HEK293T (cell line): ENCODE results near the gene PPM1H.

ENCODE experiments used
- CTCF ChIA-PET: fragments of 350-600 bp; formaldehyde crosslinking; extraction: SDS; loops from one replicate; lab custom pipeline; 2021; ENCODE audit warnings: antibody characterized with exemption, inconsistent platforms; lab: Yijun Ruan, JAX
- POLR2A ChIA-PET: fragments of 350-600 bp; formaldehyde crosslinking; extraction: SDS; loops from one replicate; lab custom pipeline; 2020; ENCODE audit warnings: antibody characterized with exemption, inconsistent platforms; lab: Yijun Ruan, JAX
- DNase-seq: peaks from one replicate; pipeline ENCODE4 v3.0.0; 2012; ENCODE audit warnings: mixed read lengths; ENCODE audit errors: extremely low spot score
- ARNT ChIP-seq: fragments of 450-650 bp; IDR thresholded peaks from 2 replicates; pipeline ENCODE4 v1.6.1; 2017; ENCODE audit warnings: mild to moderate bottlenecking
- BHLHE40 ChIP-seq: fragments of 450-650 bp; IDR thresholded peaks from 2 replicates; pipeline ENCODE4 v1.6.1; 2016; ENCODE audit warnings: mild to moderate bottlenecking, moderate library complexity, borderline replicate concordance
- CTBP1 ChIP-seq: fragments of 450-650 bp; IDR thresholded peaks from 2 replicates; pipeline ENCODE4 v1.6.1; 2016; ENCODE audit warnings: borderline replicate concordance
- ELF4 ChIP-seq: fragments of 450-650 bp; IDR thresholded peaks from 2 replicates; pipeline ENCODE4 v1.6.1; 2017; ENCODE audit warnings: antibody characterized with exemption
- FOXA1 ChIP-seq: fragments of 450-650 bp; IDR thresholded peaks from 2 replicates; pipeline ENCODE4 v1.6.1; 2016; ENCODE audit warnings: mild to moderate bottlenecking
- FOXK2 ChIP-seq: fragments of 450-650 bp; IDR thresholded peaks from 2 replicates; pipeline ENCODE4 v1.6.1; 2016; ENCODE audit warnings: mild to moderate bottlenecking
- FOXM1 ChIP-seq: fragments of 450-650 bp; IDR thresholded peaks from 2 replicates; pipeline ENCODE4 v1.6.1; 2017; ENCODE audit warnings: mild to moderate bottlenecking, borderline replicate concordance
- HDGF ChIP-seq: fragments of 450-650 bp; IDR thresholded peaks from 2 replicates; pipeline ENCODE4 v1.6.1; 2017; ENCODE audit warnings: antibody characterized with exemption, borderline replicate concordance
- L3MBTL2 ChIP-seq: fragments of 450-650 bp; conservative IDR thresholded peaks from 2 replicates; pipeline ENCODE4 v1.6.1; 2016; ENCODE audit warnings: mild to moderate bottlenecking
- LEF1 ChIP-seq: fragments of 450-650 bp; IDR thresholded peaks from 2 replicates; pipeline ENCODE4 v1.6.1; 2017; ENCODE audit warnings: mild to moderate bottlenecking, borderline replicate concordance
- NFRKB ChIP-seq: fragments of 450-650 bp; IDR thresholded peaks from 2 replicates; pipeline ENCODE4 v1.6.1; 2016; ENCODE audit warnings: mild to moderate bottlenecking, moderate library complexity
- SP1 ChIP-seq: fragments of 450-650 bp; IDR thresholded peaks from 2 replicates; pipeline ENCODE4 v1.6.1; 2017
- SUZ12 ChIP-seq: fragments of 450-650 bp; IDR thresholded peaks from 2 replicates; pipeline ENCODE4 v1.6.1; 2016; ENCODE audit warnings: mild to moderate bottlenecking
- TARDBP ChIP-seq: fragments of 450-650 bp; IDR thresholded peaks from 2 replicates; pipeline ENCODE4 v1.6.1; 2016
- ZNF384 ChIP-seq: fragments of 450-650 bp; IDR thresholded peaks from 2 replicates; pipeline ENCODE4 v1.6.1; 2016
- TF ChIP-seq, protein P1 (sequence below): fragments of 450-650 bp; IDR thresholded peaks from 2 replicates; pipeline ENCODE4 v1.6.1; 2016

The PPM1H gene

GRCh38 chr12:62720025-62720424, 214.9 kb downstream of the PPM1H start:
- TF ChIP-seq NFRKB, result no peak
- TF ChIP-seq ELF4, result no peak
- no peak for TF ChIP-seq ARNT
- no peak for TF ChIP-seq SUZ12
- no peak for TF ChIP-seq L3MBTL2
- no peak for TF ChIP-seq FOXA1
- TF ChIP-seq SP1, result no peak
- TF ChIP-seq LEF1, result no peak
- CTCF ChIA-PET, result interaction anchor here (0.7 to 1.4 kb wide), 2 partner anchors 16 to 143 kb away, joined by 3 read pairs; no protein-coding TSS in a partner anchor
- DNase-seq, result no peak
- POLR2A ChIA-PET, result no interaction called here

DNA sequence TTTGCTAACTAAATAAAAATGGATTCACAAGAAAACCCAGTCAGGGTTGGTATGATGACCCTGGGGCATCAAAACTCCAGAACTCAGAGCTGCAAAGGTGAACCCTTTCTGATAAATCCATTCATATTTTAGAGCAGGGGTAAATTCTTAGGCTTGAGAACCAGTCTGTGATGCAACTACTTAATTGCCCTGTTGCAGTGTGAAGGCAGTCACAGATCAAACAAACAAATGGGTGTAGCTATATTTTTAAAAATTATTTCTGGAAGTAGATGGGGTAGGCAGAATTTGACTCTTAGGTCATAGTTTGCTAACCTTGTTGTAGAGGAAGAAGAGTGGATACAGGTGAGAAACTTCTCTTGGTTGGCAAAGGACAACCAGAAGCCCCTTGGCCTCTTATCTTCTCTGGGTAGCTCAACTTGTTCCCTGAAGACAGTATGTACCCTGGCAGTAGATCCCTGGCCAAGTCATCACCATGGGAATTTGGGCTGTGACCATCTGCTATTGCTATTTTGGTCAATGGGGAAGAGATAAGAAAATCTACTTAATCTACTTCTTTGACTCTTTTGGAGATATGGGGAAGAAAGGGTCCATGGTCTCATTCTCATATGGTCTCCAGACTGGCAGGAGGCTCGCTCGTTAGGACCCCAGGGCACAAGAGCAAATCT, 216.1 kb downstream of the PPM1H start:
- CTCF ChIA-PET, result interaction anchor here (0.6 to 1.4 kb wide), 2 partner anchors 15 to 17 kb away, joined by 3 to 4 read pairs; no protein-coding TSS in a partner anchor
- no peak for TF ChIP-seq ZNF384
- no peak for TF ChIP-seq CTBP1
- no peak for TF ChIP-seq FOXM1
- TF ChIP-seq, protein P1, sequence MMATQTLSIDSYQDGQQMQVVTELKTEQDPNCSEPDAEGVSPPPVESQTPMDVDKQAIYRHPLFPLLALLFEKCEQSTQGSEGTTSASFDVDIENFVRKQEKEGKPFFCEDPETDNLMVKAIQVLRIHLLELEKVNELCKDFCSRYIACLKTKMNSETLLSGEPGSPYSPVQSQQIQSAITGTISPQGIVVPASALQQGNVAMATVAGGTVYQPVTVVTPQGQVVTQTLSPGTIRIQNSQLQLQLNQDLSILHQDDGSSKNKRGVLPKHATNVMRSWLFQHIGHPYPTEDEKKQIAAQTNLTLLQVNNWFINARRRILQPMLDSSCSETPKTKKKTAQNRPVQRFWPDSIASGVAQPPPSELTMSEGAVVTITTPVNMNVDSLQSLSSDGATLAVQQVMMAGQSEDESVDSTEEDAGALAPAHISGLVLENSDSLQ, result no peak
- TF ChIP-seq NFRKB, result no peak
- TF ChIP-seq TARDBP, result no peak
- no peak for TF ChIP-seq ARNT
- TF ChIP-seq HDGF, result no peak
- no peak for TF ChIP-seq SP1
- TF ChIP-seq L3MBTL2, result no peak
- no peak for TF ChIP-seq FOXK2
- DNase-seq, result no peak
- POLR2A ChIA-PET, result no interaction called here

GRCh38 chr12:62717643-62718042, 217.3 kb downstream of the PPM1H start:
- ChIA-PET POLR2A (no interaction called here), CTCF (no interaction called here)
- DNase-seq, result no peak
- TF ChIP-seq ARNT (no peak), SUZ12 (no peak), TARDBP (no peak), NFRKB (no peak), FOXA1 (no peak), FOXK2 (no peak), LEF1 (no peak), CTBP1 (no peak), ZNF384 (no peak), FOXM1 (no peak), BHLHE40 (no peak), HDGF (no peak), ELF4 (no peak), SP1 (no peak), L3MBTL2 (no peak)
- TF ChIP-seq, protein P1, result no peak

- DNase-seq, result no peak
- CTCF ChIA-PET, result no interaction called here
- TF ChIP-seq ARNT (no peak), NFRKB (no peak), ELF4 (no peak), ZNF384 (no peak), FOXK2 (no peak), FOXM1 (no peak), L3MBTL2 (no peak), BHLHE40 (no peak), HDGF (no peak), LEF1 (no peak), TARDBP (no peak), SP1 (no peak), SUZ12 (no peak)
- TF ChIP-seq, protein P1, result no peak
- POLR2A ChIA-PET, result no interaction called here
Observed at GRCh38 chr12:62716866-62717525, 218.0 kb downstream of the PPM1H start.

GRCh38 chr12:62716037-62716436, 218.9 kb downstream of the PPM1H start:
- no peak for DNase-seq
- POLR2A ChIA-PET, result no interaction called here
- CTCF ChIA-PET, result no interaction called here
- TF ChIP-seq NFRKB (no peak), FOXK2 (no peak), FOXA1 (no peak), BHLHE40 (no peak), L3MBTL2 (no peak), HDGF (no peak), SP1 (no peak), ZNF384 (no peak), ARNT (no peak), ELF4 (no peak), LEF1 (no peak), FOXM1 (no peak), SUZ12 (no peak), CTBP1 (no peak)
- TF ChIP-seq, protein P1, result no peak
